K562 (cell line): ENCODE results near the gene TBPL2. TPM values are rescaled to one million over a fixed set of nuclear protein-coding genes. Genes with fewer than 3 reads are reported as not detected.

Experiments used
- CBX2 ChIP-seq: fragments of 200-600 bp; sonication (generic); IDR thresholded peaks from one replicate; pipeline ENCODE4 v1.6.1; 2012; ENCODE audit warnings: mild to moderate bottlenecking, low read length, inconsistent platforms; ENCODE audit not compliant: insufficient read depth, poor library complexity, severe bottlenecking
- ID3 ChIP-seq, 2 experiments: fragments of 250-450 bp in 1 of 2; fragments of 450-650 bp in 1 of 2; sonication (Bioruptor Pico) in 1 of 2; IDR thresholded peaks; 2 replicates each; pipeline versions ENCODE4 v1.6.1 to v1.8.0; 2016 to 2021; ENCODE audit warnings: mild to moderate bottlenecking in 2 of 2, moderate library complexity in 2 of 2, missing compliant biosample characterization in 1 of 2, missing genetic modification characterization in 1 of 2
- NR2C2 ChIP-seq, 2 experiments: fragments of 200-800 bp in 1 of 2; sonication (Bioruptor generic) in 1 of 2; sonication (generic) in 1 of 2; formaldehyde crosslinking in 1 of 2; IDR thresholded peaks; 2 replicates each; pipeline versions ENCODE4 v1.6.1 to v1.8.0; 2016 to 2022; ENCODE audit warnings: mild to moderate bottlenecking in 1 of 2, missing compliant biosample characterization in 1 of 2, missing genetic modification characterization in 1 of 2, missing genetic modification reagents in 1 of 2
- PYGO2 ChIP-seq: fragments of 450-650 bp; IDR thresholded peaks from 2 replicates; pipeline ENCODE4 v1.6.1; 2016; ENCODE audit warnings: mild to moderate bottlenecking, missing genetic modification characterization, moderate library complexity, missing compliant biosample characterization
- THRAP3 ChIP-seq: fragments of 450-650 bp; IDR thresholded peaks from 2 replicates; pipeline ENCODE4 v1.6.1; 2016; ENCODE audit warnings: mild to moderate bottlenecking, inconsistent platforms, borderline replicate concordance
- ZBTB11 ChIP-seq, 3 experiments: fragments of 200-800 bp in 1 of 3; fragments of 250-450 bp in 1 of 3; fragments of 450-650 bp in 1 of 3; sonication (Bioruptor Pico) in 1 of 3; sonication (Bioruptor generic) in 1 of 3; formaldehyde crosslinking in 1 of 3; IDR thresholded peaks; 2 replicates each; pipeline versions ENCODE4 v1.6.1 to v1.8.0; 2016 to 2022; ENCODE audit warnings: mild to moderate bottlenecking in 2 of 3, missing genetic modification characterization in 2 of 3, missing compliant biosample characterization in 1 of 3, moderate library complexity in 1 of 3
- ZNF57 ChIP-seq: fragments of 450-650 bp; formaldehyde crosslinking; IDR thresholded peaks from 2 replicates; pipeline ENCODE4 v1.4.0; 2020; ENCODE audit warnings: mild to moderate bottlenecking, moderate library complexity
- ZNF764 ChIP-seq: fragments of 250-450 bp; sonication (Bioruptor Pico); IDR thresholded peaks from 2 replicates; pipeline ENCODE4 v1.4.0; 2020; ENCODE audit warnings: low read depth, mild to moderate bottlenecking, moderate library complexity
- polyA plus RNA-seq, 8 experiments: library from polyadenylated mRNA; depleted of rRNA in 4 of 8; stranded (reverse) in 5 of 8; unstranded in 3 of 8; fragments of >200 nt; fragmentation: Nextera tagmentation in 2 of 8; fragmentation: Illumina TruSeq in 1 of 8; extraction: Ambion mirVana in 2 of 8; extraction: Trizol in 1 of 8; gene quantifications; 2 replicates each; pipeline versions ENCODE4 v1.2.1 to v1.2.3, GENCODE V29; 2011 to 2014; ENCODE audit warnings: inconsistent platforms in 1 of 8, missing spikeins in 1 of 8
- total RNA-seq, 7 experiments: library from RNA; depleted of rRNA in 6 of 7; stranded (reverse); fragments of >200 nt in 6 of 7; fragmentation: Illumina TruSeq in 2 of 7; extraction: Trizol in 2 of 7; gene quantifications; 2 replicates each; pipeline versions ENCODE4 v1.2.1 to v1.2.3, GENCODE V29; 2011 to 2021; ENCODE audit warnings: low replicate concordance in 1 of 7

The TBPL2 gene
- total and polyA plus RNA-seq, 9 of the 15 experiments (the other 6 are each of a cell fraction or from before 2014, with no cell fraction given): not detected

- TF ChIP-seq ZBTB11 (CRISPR knock-in tag; IDR thresholded peaks at IDR 0.05) (no peak), CBX2 (no peak), ID3 (CRISPR knock-in tag; IDR thresholded peaks at IDR 0.05) (no peak), ID3 (tag; IDR thresholded peaks at IDR 0.05) (no peak), THRAP3 (no peak), ZNF764 (CRISPR knock-in tag) (no peak), PYGO2 (tag) (no peak), ZNF57 (no peak), NR2C2 (CRISPR knock-in tag; IDR thresholded peaks at IDR 0.05) (no peak), NR2C2 (tag; IDR thresholded peaks at IDR 0.05) (no peak)
- TF ChIP-seq, all 486 proteins: peak for 0
Measured at GRCh38 chr14:55432628-55433027, 7.8 kb downstream of the TBPL2 start (continued).
